Stimulated activated CD4-positive, alpha-beta T cell treated with anti-CD3 and anti-CD28 coated beads, Interleukin-4, amount 100 ng/mL, for 48 hours (primary cell): ENCODE results near the gene CCDC181.
"Not testable (repeated sequence)": the region's sequence is repeated elsewhere in the genome, so short reads cannot be mapped to it uniquely, and the experiment has no call there.

Experiments
- DNase-seq, 2 donors: peaks; one replicate each; pipeline ENCODE4 v3.0.0-alpha.2; 2020; ENCODE audit warnings: low read depth in 2 of 2

CCDC181 gene

DNA sequence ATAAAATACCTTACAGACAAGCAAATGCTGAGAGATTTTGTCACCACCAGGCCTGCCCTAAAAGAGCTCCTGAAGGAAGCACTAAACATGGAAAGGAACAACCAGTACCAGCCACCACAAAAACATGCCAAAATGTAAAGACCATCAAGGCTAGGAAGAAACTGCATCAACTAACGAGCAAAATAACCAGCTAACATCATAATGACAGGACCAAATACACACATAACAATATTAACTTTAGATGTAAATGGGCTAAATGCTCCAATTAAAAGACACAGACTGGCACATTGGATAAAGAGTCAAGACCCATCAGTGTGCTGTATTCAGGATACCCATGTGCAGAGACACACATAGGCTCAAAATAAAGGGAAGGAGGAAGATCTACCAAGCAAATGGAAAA is 24.7 kb downstream of the CCDC181 start:
- DNase-seq: not testable (repeated sequence)

DNA sequence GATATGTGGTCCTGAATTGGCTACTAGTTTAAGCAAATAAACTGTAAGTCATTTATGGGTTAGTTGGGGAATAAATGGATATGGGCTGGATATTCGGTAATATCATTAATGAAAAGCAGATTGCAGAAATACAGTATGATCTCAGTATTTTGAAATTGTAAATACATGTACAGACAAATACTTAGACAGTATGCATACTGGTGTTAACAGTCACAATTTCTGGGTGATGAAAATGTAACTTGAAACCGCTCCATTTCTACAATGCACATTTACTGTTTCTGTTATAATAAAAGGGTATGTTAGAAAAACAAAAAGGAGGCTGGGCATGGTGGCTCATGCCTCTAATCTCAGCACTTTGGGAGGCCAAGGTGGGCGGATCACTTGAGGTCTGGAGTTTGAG is 31.3 kb downstream of the CCDC181 start:
- DNase-seq: no peak

DNA sequence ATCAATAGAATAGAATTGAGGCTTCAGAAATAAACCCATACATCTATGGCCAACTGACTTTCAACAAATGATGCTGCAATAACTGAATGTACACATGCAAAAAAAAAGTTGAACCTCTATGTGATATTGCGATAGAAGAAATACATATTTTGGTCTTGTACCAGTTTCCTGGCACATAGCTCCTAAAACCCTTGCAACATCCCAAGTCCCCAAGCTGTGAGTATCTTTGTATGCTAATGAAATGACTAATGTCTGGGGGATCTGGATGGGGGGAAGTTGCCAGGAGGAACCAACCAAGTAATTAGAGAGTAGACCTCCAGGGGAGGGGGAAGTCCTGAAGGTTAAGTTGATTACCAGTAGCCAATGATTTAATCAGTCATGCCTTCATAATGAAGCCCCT is 34.9 kb downstream of the CCDC181 start:
- no peak for DNase-seq

DNA sequence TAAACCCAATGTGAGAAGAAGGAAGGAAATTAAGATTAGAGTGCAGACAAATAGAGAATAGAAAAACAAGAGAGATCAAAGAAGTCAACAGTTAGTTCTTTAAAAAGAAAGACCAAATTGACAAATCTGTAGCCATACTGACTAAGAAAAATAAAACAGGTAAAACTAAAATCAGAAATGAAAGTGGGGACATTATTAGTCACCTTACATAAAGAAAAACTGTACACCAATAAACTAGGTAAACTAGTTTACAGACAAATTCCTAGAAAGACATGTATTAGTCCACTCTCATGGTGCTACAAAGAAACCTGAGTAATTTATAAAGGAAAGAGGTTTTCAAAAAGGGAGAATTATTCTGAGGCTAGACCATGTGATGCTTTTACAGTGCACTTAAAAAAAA is 37.0 kb downstream of the CCDC181 start:
- no peak for DNase-seq

DNA sequence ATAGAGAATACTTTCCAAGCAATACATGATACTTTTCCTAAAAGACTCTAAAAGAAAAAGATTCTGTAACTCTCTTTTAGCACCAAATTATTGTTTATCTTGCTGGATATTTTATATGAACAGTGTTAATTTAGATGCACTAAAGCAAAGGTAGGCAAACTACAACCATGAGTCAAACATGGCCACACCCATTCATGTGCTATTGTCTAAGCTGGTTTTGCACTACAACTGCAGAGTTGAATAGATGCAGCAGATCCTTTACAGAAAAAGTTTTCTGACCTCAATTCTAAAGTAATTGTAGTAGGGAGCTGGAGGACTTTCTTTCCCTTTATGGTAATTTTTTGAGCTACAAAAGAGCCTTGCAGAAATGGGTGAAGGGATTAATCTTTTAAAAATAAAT is 39.9 kb downstream of the CCDC181 start:
- DNase-seq: no peak

DNA sequence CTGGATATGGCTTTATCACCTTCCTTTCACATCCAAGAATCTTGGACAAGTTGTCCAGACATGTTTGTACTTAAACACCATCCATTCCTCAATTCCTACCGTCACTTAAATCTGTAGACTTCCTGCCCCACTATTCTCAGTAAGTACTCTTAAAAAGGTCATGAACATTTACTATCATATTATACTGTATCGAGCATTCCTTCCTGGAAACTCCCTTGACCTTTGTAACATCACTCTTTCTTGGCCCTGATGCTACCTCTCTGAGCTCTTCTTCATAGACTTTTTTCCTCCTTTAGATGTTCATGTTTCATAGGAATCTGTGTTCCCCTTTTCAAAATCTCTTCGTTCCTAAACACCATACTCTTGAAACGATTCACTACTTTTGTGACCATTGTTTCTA is 43.8 kb downstream of the CCDC181 start:
- no peak for DNase-seq

DNA sequence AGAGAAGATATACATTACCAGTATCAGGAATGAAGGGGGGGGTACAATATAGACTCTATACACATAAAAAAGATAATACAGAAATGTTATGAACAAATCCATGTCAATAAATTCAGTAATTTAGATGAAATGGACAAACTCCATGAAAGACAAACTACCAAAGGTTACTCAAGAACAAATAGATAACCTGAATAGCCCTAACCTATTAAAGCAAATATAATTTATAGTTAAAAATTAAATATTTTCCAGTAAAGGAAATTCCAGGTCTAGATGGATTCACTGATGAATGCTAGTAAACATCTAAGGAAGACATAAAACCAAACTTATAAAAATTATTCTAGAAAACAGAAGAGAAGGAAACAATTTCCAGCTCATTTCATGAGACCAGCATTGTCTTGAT is 46.1 kb downstream of the CCDC181 start:
- no peak for DNase-seq

DNA sequence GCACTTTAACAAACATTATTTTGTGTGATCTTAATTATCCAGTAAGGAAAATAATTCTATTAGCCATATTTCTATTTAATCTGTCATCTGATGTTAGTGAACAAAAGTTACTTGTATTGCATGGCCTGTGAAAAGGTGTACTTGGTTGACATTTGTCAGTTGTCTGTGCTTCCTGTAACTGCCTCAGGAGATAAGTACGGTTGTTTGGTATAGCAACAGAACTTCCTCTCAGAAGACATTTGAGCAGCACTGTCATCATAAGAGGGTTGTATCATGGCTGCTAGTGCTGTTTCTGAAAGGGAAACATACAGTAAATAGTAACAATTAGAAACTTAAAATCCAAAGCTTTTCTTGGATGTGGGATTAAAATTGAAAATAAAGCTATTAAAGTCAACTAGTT is 55.9 kb downstream of the CCDC181 start:
- no peak for DNase-seq

DNA sequence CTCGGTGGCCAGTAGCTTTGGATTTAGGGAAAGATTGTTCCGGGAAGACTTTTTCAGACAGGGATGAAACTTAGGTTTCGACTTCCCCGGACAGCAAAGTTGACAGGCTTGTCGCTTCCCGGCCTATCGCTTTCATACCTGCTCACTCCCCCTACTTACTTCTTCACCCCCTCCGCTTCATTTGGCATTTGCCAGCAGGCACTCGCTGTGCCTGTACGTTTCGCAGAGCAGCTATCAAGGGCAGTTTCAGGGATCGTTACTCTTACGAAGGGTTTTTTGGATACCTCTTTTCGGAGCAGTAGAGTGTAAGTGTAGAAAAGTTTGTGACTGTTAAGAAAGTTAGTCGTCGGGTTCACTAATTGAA is 58.9 kb downstream of the CCDC181 start:
- peak in 1 of 2 donors; percentile 8 for DNase-seq

DNA sequence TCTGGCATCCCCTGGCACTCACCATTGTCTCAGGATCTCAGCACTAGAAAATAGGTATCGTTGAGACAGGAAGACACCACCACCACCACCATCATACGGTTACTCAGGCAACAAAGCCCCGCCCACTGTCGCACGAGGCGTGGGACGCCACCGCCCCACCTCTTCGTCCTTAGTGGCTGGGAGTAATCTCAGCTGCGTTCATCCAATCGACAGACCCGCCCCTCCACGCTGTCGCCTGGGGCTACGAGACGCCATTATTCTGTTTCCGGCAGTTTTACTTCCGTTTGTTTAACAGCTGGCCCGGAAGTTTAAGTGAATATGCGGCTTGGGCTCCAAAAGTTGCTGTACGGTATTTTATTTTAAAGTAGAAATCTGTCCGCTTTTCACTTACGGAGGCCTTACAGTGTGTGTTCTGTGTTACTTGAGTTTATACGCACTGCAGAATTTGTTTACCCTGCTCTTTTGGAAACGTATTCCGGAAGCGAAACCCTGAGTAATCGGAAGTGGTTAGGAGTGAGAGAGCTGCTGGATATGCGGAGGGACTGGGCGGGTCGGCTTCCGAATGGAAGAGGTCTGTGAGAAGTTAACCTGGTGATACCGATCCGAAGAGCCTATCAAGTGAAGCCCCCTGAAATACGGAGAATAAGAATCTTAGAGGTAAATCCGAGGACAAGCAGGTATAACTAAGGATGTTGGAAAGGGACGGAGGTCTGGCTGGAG is 59.4 kb downstream of the CCDC181 start, which contains the start of the genes BLZF1 and NME7:
Gene BLZF1 (plus strand): TSS at position 510 of the 720 bp plus-strand sequence. CDS start 1,328 bp downstream, outside the sequence.
Gene NME7 (minus strand): TSS at position 112 of the 720 bp plus-strand sequence. CDS start 87 bp downstream, at position 25.
- DNase-seq: peak; percentile 96 to 98

DNA sequence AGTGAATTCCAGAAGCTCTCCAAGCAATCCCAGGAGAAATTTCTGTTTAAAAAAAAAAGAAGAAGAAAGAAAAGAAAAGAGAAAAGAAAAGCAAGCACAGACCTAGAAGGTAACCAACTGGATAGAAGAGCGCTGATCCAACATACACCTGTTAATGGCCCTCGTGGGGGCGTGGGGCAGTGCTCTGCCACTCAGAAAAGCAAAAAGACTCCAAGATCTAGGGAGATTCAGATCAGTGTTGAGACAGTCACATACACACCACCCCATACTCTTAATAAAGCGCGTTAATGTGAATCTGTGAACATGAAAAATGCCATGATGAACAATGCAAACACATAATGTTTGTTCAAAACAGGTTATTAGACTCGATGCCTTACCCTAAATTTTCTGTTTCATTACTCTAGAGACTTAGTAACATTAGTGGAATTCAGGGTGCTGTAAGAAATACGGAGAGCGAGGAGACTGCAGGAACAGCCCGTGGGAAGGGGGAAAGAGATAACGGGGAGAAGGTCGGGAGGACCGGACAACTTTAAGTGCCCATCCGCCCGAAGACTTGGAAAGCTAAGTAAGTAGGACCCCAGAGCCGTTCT is 60.1 kb downstream of the CCDC181 start:
- DNase-seq: no peak

DNA sequence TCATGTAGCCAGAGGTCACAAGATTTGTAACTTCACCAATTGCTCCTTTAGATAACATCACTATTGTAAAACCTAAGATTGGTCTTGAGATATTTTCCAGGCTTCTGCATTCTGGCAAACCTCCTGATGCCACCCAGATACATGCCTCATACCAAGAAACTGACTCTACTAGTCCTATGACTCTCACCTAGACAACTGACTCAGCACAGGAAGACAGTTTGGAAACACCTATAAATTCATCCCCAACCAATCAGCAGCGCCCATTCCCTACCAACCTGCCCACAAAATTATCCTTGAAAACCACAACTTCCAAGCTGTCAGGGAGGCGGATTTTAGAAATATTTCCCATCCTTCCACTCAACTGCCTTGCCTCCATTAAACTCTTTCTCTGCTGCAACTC is 62.3 kb downstream of the CCDC181 start:
- no peak for DNase-seq

DNA sequence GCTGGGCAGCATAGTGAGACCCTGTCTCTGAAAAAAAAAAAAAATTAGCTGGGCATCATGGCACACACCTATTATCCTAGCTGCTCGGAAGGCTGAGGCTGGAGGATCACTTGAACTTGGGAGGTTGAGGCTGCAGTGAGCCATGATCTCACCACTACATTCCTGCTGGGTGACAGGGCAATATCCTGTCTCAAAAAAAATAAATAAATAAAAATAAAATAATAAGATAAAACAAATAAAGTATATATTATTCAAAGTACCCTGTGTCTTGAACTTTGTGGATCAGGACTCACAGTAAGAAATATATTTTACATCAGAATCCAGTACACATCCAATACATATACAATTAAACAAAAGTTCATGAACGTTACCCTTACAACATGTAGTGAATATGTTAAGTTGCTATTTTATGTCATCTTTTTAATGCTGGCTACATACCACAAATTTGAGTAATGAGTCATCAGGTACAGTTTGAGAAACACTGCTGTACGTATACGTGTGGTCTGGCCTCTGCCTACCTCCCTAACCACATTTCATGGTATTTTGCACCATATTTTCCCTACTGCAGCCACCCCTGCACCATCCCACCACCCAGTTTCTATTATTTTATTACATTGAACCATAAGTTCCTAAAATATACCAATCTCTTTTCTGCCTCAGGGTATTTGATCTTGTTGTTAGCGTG is 64.1 kb downstream of the CCDC181 start:
- DNase-seq: no peak

DNA sequence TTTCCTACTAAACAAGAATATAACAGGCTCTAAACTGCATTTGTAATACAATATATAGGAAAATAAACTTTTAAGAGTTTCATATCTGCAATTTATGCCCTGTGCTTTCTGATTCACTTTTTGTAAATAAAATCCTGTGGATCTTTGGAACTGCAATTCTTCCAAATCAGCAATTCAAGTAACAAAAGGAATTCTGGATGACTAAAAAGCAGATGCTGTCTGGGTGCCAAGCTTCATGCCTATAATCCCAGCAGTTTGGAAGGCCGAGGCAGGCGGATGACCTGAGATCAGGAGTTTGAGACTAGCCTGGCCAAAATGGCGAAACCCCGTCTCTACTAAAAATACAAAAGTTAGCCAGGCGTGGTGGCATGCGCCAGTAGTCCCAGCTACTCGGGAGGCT is 66.0 kb downstream of the CCDC181 start:
- DNase-seq: no peak

DNA sequence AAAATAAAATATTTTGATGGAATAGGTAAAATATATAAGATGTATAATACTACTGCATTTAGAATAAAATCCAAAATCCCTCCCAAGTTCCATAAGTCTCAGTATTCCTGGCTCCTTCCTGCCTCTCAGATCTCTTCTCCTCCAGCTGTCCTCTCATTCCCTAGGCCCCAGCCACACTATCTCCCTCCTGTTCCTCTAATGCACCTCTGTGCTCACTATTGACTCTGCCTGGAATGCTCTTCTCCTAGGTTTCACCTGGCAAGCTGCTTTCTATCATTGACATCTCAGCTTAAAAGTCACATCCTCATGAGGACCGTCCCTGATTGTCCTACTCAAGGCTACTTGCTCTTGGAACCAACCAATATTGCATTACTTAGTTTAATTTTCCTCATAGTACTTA is 66.9 kb downstream of the CCDC181 start:
- no peak for DNase-seq

DNA sequence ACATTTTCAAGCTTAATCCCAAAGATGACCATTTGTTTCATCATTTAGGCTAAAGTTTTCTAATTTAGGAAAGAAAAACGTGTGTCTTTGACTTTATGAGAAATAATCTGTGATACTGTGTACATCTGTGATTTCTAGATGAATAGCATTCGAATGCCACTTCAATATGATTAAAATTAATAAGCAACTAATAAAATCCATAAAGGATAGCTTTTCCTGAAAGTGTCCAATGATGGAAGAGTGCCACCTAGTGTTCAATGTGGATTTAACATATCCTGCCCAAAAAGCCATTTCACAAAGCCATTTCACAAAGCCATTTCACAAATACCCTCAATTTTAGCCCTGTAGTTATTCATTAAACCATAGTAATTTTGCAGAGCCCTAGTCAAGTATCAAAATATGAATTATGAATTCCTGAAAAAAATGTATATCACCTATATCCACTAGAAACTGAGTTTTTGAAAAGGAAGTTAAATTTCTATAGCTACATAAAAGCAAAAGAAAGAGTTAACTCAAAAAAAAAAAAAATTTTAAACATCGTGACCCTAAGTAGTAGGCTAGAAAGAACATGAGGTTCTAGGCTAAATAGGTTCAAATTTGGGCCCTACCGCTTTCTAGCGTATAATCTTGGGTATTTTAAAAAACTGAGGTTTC is 78.8 kb downstream of the CCDC181 start:
- DNase-seq: no peak

DNA sequence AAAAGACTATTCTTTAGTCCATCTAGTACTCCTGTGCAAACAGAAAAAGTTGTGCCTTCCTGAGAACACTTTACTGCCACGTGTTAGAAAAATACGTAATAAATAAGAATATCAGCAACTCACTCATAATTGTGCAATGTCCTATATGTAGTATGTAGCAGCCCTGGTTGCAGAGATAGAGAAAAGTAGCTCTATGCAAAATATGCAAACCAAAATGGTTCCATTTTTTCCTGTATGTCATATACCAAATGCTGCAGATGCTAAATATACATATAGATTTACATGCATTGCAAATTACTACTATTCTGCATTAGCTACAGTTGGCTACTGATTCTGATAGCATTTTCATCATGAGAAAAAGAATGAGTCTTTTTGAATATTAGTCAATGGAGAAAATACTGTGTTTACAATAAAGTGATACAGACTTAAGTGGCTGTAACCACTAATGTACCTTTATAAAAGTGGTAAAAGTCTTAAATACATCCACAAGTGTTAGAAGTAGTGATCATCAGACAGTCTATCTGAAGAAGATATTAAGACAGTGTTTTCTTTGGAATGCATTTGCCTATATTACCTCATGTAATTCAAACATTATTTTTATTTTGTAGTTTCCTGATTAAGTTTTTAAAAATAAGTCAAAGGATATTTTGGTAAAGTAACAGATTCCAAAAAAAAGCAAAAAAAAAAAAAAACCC is 79.4 kb downstream of the CCDC181 start:
- no peak for DNase-seq

DNA sequence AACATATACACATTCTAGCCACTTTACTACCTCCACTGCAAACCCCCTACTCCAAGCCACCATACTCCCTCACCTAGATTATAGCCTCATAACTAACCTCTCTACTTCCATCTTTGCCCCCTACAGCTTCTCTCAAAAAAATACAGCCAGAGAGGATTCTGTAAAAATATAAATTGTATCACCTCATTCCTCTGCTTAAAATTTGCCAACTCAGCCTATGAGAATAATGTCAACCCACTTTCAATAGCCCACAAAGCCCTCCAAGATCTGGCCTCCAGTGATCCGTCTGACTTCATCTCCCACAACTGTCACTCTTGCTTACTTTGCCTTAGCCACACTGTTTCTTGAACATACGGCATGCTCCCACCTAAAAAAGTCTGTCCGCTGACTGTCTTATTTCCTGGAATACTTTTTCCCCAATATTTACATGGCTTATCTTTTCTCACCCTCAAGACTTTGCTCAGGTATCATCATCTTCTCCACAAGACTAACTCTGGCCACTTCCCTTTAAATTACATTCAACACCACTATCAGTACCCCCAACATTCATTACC is 81.2 kb downstream of the CCDC181 start:
- DNase-seq: no peak

DNA sequence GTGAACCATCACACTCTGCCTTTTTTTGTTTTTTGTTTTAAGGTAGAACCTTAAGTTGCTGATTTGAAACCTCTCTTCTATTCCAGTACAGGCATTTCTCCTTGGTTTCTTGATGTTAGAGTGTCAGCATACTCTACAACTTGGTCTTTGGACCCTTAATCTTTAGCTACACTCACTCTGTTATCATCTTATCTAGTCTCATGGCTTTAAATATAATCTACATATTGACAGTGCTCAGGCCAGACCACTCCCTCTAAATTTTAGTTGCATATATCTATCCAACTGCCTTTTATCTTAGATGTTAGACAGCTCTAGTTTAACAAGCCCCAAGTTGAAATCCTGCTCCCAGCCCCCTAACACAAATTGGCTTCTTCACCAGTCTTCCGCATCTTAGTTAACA is 81.8 kb downstream of the CCDC181 start:
- no peak for DNase-seq
